ENCODE results near the gene WDFY4. TPM values are rescaled to one million over a fixed set of nuclear protein-coding genes. Genes with fewer than 3 reads are reported as not detected.

The WDFY4 gene
- total RNA-seq, 1 donor from 2014 or later: 4.3 TPM

DNA sequence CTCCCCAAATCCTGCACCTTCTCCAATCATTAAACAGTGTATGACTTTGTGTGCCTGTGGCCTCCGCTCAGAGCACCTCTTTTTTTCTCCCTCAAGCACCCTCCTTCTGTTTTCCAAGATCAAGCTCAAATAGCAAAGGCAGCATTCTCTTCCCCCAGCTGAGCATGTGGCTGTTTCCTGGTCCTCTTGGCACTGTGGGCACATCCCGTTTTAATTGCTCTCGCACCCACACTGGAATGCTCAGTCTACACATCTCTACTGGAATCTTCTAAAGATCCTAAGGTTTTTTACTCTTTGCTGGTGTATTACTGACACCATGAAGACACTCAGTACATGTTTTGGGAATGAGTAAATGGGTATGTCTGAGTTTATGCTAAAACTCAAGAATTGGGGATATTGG lies 107.4 kb downstream of the WDFY4 start:
- no peak for DNase-seq (ENCODE audit: low spot score in 2 of 2, unreplicated experiment in 2 of 2)
- Mint-ChIP-seq H3K4me1 (no peaks in the 10 kb centered on the region), H3K4me3 (no peak overlapping the region), H3K27ac (no peak overlapping the region), H3K9me3 (no peaks in the 10 kb centered on the region), H3K36me3 (no peaks in the 10 kb centered on the region), H3K27me3 (ENCODE audit: low read depth) (peaks cover 48% of the 10 kb centered on the region)
- TF ChIP-seq, protein P1, sequence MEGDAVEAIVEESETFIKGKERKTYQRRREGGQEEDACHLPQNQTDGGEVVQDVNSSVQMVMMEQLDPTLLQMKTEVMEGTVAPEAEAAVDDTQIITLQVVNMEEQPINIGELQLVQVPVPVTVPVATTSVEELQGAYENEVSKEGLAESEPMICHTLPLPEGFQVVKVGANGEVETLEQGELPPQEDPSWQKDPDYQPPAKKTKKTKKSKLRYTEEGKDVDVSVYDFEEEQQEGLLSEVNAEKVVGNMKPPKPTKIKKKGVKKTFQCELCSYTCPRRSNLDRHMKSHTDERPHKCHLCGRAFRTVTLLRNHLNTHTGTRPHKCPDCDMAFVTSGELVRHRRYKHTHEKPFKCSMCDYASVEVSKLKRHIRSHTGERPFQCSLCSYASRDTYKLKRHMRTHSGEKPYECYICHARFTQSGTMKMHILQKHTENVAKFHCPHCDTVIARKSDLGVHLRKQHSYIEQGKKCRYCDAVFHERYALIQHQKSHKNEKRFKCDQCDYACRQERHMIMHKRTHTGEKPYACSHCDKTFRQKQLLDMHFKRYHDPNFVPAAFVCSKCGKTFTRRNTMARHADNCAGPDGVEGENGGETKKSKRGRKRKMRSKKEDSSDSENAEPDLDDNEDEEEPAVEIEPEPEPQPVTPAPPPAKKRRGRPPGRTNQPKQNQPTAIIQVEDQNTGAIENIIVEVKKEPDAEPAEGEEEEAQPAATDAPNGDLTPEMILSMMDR (IDR thresholded peaks at IDR 0.05; ENCODE audit: unreplicated experiment): no peak

DNA sequence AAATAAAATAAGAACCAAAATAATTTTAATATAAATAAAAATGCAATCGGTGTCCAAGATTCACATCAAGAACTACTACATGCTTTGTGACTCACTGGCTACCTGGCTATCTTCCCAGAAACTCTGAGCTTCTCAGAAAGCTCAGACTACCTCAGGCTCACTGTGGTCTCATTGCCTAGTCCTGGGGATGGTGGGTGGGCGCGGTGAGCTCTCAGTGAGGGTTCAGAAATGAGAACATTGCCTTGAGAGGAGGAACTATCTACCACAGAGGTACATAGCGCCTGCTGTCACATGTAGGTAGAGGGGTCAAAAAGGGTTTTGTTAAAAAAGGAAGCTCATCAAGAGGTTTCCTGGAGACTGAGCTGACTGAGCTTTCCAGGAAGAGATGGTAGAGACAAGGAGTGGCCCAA lies 108.0 kb downstream of the WDFY4 start:
- no peaks in the 10 kb centered on the region for H3K9me3 Mint-ChIP-seq
- no peak overlapping the region for H3K27ac Mint-ChIP-seq
- no peak for DNase-seq (ENCODE audit: low spot score in 2 of 2, unreplicated experiment in 2 of 2)
- H3K4me1 Mint-ChIP-seq: no peaks in the 10 kb centered on the region
- peaks cover 46% of the 10 kb centered on the region for H3K27me3 Mint-ChIP-seq (ENCODE audit: low read depth)
- no peaks in the 10 kb centered on the region for H3K36me3 Mint-ChIP-seq
- TF ChIP-seq, protein P1 (IDR thresholded peaks at IDR 0.05; ENCODE audit: unreplicated experiment): no peak
- no peak overlapping the region for H3K4me3 Mint-ChIP-seq

DNA sequence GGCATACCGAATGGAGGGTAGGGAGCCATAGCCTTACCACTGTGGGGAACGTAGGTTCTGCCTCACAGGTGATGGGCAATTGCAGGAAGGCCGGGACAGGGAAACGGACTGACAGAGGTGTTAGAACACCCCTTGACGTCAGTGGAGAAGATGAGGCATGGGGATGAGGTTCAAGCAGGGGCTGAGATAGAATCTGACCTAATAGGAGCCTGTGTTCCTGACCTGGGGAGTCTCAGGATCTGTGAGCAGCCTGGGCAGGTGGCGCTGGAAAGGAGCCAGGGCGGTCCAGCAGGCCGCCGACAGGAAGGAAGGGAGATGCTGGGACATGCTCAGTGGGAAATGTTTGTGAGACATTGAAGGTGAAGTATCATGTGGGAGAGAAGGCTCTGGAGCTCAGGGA lies 109.4 kb downstream of the WDFY4 start:
- Mint-ChIP-seq H3K4me3 (no peak overlapping the region), H3K9me3 (no peaks in the 10 kb centered on the region), H3K27ac (no peak overlapping the region), H3K36me3 (no peaks in the 10 kb centered on the region), H3K4me1 (no peaks in the 10 kb centered on the region), H3K27me3 (ENCODE audit: low read depth) (peaks cover 45% of the 10 kb centered on the region)
- TF ChIP-seq, protein P1 (IDR thresholded peaks at IDR 0.05; ENCODE audit: unreplicated experiment): no peak
- no peak for DNase-seq (ENCODE audit: low spot score in 2 of 2, unreplicated experiment in 2 of 2)

DNA sequence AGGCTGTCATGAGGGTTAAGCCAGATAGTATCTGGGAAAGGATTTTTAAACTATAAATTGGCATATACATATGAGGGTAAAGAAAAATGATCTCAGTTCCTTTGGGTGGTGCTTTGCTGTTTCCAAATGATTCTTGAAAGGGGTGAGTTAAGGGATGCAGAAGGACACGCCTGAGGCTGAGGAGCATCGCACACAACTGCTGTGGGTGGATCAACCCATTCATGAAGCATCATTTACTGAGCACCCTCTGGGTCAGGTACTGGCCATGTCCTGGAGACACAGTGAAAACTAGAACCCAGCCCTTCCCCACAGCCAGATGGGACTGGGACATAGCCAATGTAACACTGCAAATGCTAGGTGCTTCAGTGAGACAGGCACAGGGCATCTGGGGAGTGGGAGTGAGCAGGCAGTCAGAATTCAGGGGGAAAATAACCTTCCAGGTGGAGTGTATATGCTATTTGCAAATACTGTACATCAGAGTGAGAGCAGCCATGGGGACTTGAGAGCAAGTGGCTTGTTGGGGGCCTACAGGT lies 112.1 kb downstream of the WDFY4 start:
- Mint-ChIP-seq H3K36me3 (no peaks in the 10 kb centered on the region), H3K27me3 (ENCODE audit: low read depth) (peaks cover 23% of the 10 kb centered on the region), H3K9me3 (peaks cover 5% of the 10 kb centered on the region), H3K27ac (no peak overlapping the region), H3K4me3 (no peak overlapping the region), H3K4me1 (no peaks in the 10 kb centered on the region)
- TF ChIP-seq, protein P1 (IDR thresholded peaks at IDR 0.05; ENCODE audit: unreplicated experiment): no peak
- DNase-seq (ENCODE audit: low spot score in 2 of 2, unreplicated experiment in 2 of 2): no peak

DNA sequence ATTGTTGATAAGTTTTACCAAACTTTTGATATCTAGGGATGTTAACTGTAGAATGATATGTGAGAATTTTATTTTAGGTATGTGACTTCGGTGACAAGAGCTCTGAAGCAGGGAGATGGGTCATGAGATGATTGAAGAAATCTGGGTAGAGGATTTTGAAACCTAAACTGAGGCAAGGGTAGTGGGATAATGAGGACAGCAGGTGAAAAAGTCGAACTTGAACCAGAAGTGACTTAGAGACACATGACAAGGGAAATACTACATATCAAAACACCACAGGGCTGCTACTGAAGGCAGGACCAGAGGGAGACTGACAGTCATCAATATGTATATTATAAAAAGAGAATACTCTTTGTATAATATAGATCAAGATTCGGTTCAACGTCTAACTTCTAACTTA lies 113.2 kb downstream of the WDFY4 start:
- H3K4me3 Mint-ChIP-seq: no peak overlapping the region
- H3K9me3 Mint-ChIP-seq: peaks cover 5% of the 10 kb centered on the region
- DNase-seq (ENCODE audit: low spot score in 2 of 2, unreplicated experiment in 2 of 2): no peak
- no peaks in the 10 kb centered on the region for H3K36me3 Mint-ChIP-seq
- TF ChIP-seq, protein P1 (IDR thresholded peaks at IDR 0.05; ENCODE audit: unreplicated experiment): no peak
- no peak overlapping the region for H3K27ac Mint-ChIP-seq
- peaks cover 16% of the 10 kb centered on the region for H3K27me3 Mint-ChIP-seq (ENCODE audit: low read depth)
- no peaks in the 10 kb centered on the region for H3K4me1 Mint-ChIP-seq

All from mesothelial cell of epicardium (in vitro differentiated cells).